ENCODE results near the gene CCR8.
A peak's percentile ranks its signal among the peaks of the same experiment; 100 is the strongest.

Gene CCR8

DNA sequence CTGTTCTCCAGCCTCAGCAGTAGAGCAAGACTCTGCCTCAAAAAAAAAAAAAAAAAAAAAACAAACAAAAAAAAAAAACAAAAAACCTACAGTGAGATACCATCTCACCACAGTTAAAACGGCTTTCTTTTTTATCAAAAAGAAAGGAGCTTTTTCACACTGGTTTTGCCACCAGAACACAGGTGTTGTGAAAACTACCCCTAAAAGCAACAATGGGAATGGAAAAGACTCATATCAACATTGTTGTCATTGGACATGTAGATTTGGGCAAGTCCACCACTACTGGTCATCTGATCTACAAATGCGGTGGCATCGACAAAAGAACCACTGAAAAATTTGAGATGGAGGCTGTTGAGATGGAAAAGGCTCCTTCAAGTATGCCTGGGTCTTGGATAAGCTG lies 28.8 kb downstream of the CCR8 start:
- peak; percentile 23 for ATAC-seq (ENCODE audit: insufficient read depth, low read depth)
- Histone ChIP-seq H3K27ac (ENCODE audit: low read length) (peak overlapping the region; percentile 99), H3K79me2 (ENCODE audit: insufficient read depth, low read length) (peaks cover 42% of the 10 kb centered on the region), H3K36me3 (ENCODE audit: insufficient read depth, low read length) (no peaks in the 10 kb centered on the region), H3K9ac (ENCODE audit: low read depth, low read length) (peak overlapping the region; percentile 62), H3K9me3 (ENCODE audit: insufficient read depth, low read length, severe bottlenecking) (no peaks in the 10 kb centered on the region), H2AFZ (ENCODE audit: low read depth, low read length) (peak overlapping the region; percentile 41; the same call in 1 of the 2 replicates), H3K4me2 (ENCODE audit: insufficient read depth, low read length) (peak overlapping the region; percentile 65), H3K4me3 (ENCODE audit: low read depth in 1 of 2, low read length in 2 of 2) (peak overlapping the region in 1 of 2 experiments; percentile 29; a peak in 2 of 4 replicates), H3K4me1 (ENCODE audit: insufficient read depth, low read length) (peaks cover 100% of the 10 kb centered on the region), H3K27me3 (ENCODE audit: insufficient read depth, low read length, poor library complexity) (no peaks in the 10 kb centered on the region), H4K20me1 (ENCODE audit: insufficient read depth, low read length) (no peaks in the 10 kb centered on the region)
- TF ChIP-seq, protein P1, sequence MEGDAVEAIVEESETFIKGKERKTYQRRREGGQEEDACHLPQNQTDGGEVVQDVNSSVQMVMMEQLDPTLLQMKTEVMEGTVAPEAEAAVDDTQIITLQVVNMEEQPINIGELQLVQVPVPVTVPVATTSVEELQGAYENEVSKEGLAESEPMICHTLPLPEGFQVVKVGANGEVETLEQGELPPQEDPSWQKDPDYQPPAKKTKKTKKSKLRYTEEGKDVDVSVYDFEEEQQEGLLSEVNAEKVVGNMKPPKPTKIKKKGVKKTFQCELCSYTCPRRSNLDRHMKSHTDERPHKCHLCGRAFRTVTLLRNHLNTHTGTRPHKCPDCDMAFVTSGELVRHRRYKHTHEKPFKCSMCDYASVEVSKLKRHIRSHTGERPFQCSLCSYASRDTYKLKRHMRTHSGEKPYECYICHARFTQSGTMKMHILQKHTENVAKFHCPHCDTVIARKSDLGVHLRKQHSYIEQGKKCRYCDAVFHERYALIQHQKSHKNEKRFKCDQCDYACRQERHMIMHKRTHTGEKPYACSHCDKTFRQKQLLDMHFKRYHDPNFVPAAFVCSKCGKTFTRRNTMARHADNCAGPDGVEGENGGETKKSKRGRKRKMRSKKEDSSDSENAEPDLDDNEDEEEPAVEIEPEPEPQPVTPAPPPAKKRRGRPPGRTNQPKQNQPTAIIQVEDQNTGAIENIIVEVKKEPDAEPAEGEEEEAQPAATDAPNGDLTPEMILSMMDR (IDR thresholded peaks at IDR 0.05; ENCODE audit: borderline replicate concordance, extremely low read depth, low read length, poor library complexity, severe bottlenecking): no peak
- DNase-seq: peak; percentile 57

DNA sequence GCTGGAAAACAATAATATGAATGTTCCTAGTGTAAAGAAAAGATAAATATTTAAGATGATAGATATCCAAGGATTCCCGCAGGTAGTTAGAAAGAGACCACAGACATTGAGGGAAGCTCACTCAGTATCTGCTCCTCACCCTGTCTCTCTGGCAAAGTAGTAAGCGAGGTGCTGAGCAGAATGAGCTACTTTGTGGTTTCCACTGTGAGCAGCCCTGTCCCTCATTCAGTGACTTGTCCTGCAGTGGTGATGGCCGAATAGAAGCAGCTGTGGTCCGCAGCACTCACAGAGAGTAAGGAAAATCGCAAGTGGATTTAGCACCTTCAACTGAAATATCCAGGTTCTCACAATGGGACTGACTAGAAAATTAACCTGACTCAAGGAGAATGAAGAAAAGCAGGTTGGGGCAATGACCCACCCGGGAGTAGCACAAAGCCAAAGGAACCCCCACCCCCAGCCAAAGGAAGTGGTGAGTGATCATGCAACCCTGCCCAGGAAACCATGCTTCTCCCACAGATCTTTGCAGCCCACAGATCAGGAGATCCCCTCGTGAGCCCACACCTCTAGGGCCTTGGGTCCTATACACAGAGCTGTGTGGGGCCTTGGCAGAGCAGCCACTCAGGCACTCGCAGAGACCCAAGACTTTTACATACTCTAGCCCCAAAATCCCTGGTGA lies 31.9 kb downstream of the CCR8 start:
- H4K20me1 ChIP-seq (ENCODE audit: insufficient read depth, low read length): no peaks in the 10 kb centered on the region
- H3K9me3 ChIP-seq (ENCODE audit: insufficient read depth, low read length, severe bottlenecking): no peaks in the 10 kb centered on the region
- peak overlapping the region; percentile 99 for H3K27ac ChIP-seq (ENCODE audit: low read length)
- no peaks in the 10 kb centered on the region for H3K27me3 ChIP-seq (ENCODE audit: insufficient read depth, low read length, poor library complexity)
- no peaks in the 10 kb centered on the region for H3K36me3 ChIP-seq (ENCODE audit: insufficient read depth, low read length)
- H3K4me2 ChIP-seq (ENCODE audit: insufficient read depth, low read length): peak overlapping the region; percentile 65
- peak overlapping the region; percentile 34; the same call in 1 of the 2 replicates for H2AFZ ChIP-seq (ENCODE audit: low read depth, low read length)
- H3K9ac ChIP-seq (ENCODE audit: low read depth, low read length): peak overlapping the region; percentile 62
- peaks cover 32% of the 10 kb centered on the region for H3K79me2 ChIP-seq (ENCODE audit: insufficient read depth, low read length)
- H3K4me1 ChIP-seq (ENCODE audit: insufficient read depth, low read length): peaks cover 89% of the 10 kb centered on the region
- peak; percentile 93 for ATAC-seq (ENCODE audit: insufficient read depth, low read depth)
- peak; percentile 93 for DNase-seq
- peak overlapping the region; percentile 11 to 53; a peak in 3 of 4 replicates for H3K4me3 ChIP-seq (ENCODE audit: low read depth in 1 of 2, low read length in 2 of 2)
- TF ChIP-seq, protein P1 (IDR thresholded peaks at IDR 0.05; ENCODE audit: borderline replicate concordance, extremely low read depth, low read length, poor library complexity, severe bottlenecking): no peak
- no peak for TF ChIP-seq EZH2 (IDR thresholded peaks at IDR 0.05; ENCODE audit: borderline replicate concordance, low read depth, low read length, severe bottlenecking)

DNA sequence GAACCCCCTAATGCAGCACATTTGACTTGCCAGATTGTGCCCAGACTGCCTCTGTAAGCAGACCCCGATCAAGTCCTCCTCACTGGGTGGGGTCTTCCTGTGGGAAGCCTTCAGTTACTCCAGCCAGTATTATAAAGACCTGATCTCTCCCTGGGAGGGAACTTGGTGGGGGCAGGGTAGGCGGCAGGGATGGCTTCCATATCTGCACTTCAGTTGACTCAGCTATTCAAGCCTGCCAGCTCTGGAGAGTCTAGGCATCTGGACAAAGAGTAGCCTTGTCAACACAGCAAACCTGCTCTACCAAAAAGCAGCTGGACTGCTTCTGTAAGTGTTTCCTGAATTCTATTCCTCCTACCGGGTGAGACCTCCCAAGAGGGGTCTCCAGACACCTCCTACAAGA lies 32.7 kb downstream of the CCR8 start:
- no peaks in the 10 kb centered on the region for H3K9me3 ChIP-seq (ENCODE audit: insufficient read depth, low read length, severe bottlenecking)
- H3K4me1 ChIP-seq (ENCODE audit: insufficient read depth, low read length): peaks cover 81% of the 10 kb centered on the region
- H4K20me1 ChIP-seq (ENCODE audit: insufficient read depth, low read length): no peaks in the 10 kb centered on the region
- H3K27ac ChIP-seq (ENCODE audit: low read length): peak overlapping the region; percentile 99
- H3K27me3 ChIP-seq (ENCODE audit: insufficient read depth, low read length, poor library complexity): no peaks in the 10 kb centered on the region
- no peaks in the 10 kb centered on the region for H3K36me3 ChIP-seq (ENCODE audit: insufficient read depth, low read length)
- no peak for ATAC-seq (ENCODE audit: insufficient read depth, low read depth)
- TF ChIP-seq, protein P1 (IDR thresholded peaks at IDR 0.05; ENCODE audit: borderline replicate concordance, extremely low read depth, low read length, poor library complexity, severe bottlenecking): no peak
- TF ChIP-seq EZH2 (IDR thresholded peaks at IDR 0.05; ENCODE audit: borderline replicate concordance, low read depth, low read length, severe bottlenecking): no peak
- peaks cover 26% of the 10 kb centered on the region for H3K79me2 ChIP-seq (ENCODE audit: insufficient read depth, low read length)
- peak overlapping the region; percentile 65 for H3K4me2 ChIP-seq (ENCODE audit: insufficient read depth, low read length)
- H2AFZ ChIP-seq (ENCODE audit: low read depth, low read length): no peak overlapping the region
- H3K4me3 ChIP-seq (ENCODE audit: low read depth in 1 of 2, low read length in 2 of 2): peak overlapping the region in 1 of 2 experiments; percentile 53; a peak in 2 of 4 replicates
- DNase-seq: no peak
- H3K9ac ChIP-seq (ENCODE audit: low read depth, low read length): peak overlapping the region; percentile 62
